GM12878 (cell line): ENCODE results near the gene STRN4. TPM values are rescaled to one million over a fixed set of nuclear protein-coding genes. Genes with fewer than 3 reads are reported as not detected.
"Not testable (repeated sequence)": the region's sequence is repeated elsewhere in the genome, so short reads cannot be mapped to it uniquely, and the experiment has no call there.

Experiments used
- ATAC-seq: fragments of 200-7000 bp; cut with Tn5 transposase; 3 replicates; pipeline ENCODE4 v1.9.1; 2020; ENCODE audit warnings: mild to moderate bottlenecking, moderate library complexity
- BruUV-seq: library from RNA; stranded (reverse); fragments of 400-500 nt; replicated peaks from 2 replicates; lab custom pipeline; 2021; lab: Mats Ljungman, UMichigan
- CTCF ChIA-PET: fragments of 300-600 bp; sonication (Branson Sonifier 250); formaldehyde crosslinking; extraction: SDS; loops from one replicate; lab custom pipeline; 2021; ENCODE audit warnings: inconsistent platforms; lab: Yijun Ruan, JAX
- POLR2A ChIA-PET: fragments of 350-600 bp; formaldehyde crosslinking; extraction: SDS; loops from one replicate; lab custom pipeline; 2021; ENCODE audit warnings: inconsistent platforms; lab: Charles Lee
- RAD21 ChIA-PET: fragments of 300-600 bp; sonication (Branson Sonifier 250); formaldehyde crosslinking; loops from one replicate; lab custom pipeline; 2023; ENCODE audit warnings: antibody characterized with exemption; ENCODE audit not compliant: unreplicated experiment; lab: Charles Lee
- SMC1A ChIA-PET: fragments of 300-600 bp; sonication (Branson Sonifier 250); formaldehyde crosslinking; loops from one replicate; lab custom pipeline; 2023; ENCODE audit not compliant: unreplicated experiment, uncharacterized antibody; lab: Charles Lee
- DNase-seq: peaks from one replicate; pipeline ENCODE4 v3.0.0-alpha.2; 2011; ENCODE audit warnings: low read depth, low spot score
- FAIRE-seq: peaks from 3 replicates; lab custom pipeline; 2011; peaks lifted over from hg19 to GRCh38; lab: Jason Lieb, UNC
- H2AFZ ChIP-seq: 2 replicates; pipeline ENCODE4 v1.6.0; 2011; ENCODE audit warnings: low read depth, low read length, control low read depth; ENCODE audit not compliant: control insufficient read depth
- H3K27ac ChIP-seq: 2 replicates; pipeline ENCODE4 v1.5.1; 2011; ENCODE audit warnings: control low read depth; ENCODE audit not compliant: control insufficient read depth, insufficient read depth
- H3K27me3 ChIP-seq, 2 experiments: replicated peaks in 1 of 2; 2 replicates each; pipeline versions ENCODE4 v1.6.0 to v1.6.1; 2011; ENCODE audit warnings: low read length in 1 of 2; ENCODE audit not compliant: control insufficient read depth in 2 of 2, insufficient read depth in 2 of 2
- H3K36me3 ChIP-seq, 2 experiments: 2 replicates each; pipeline ENCODE4 v1.5.1; 2011; ENCODE audit warnings: low read length in 1 of 2; ENCODE audit not compliant: control insufficient read depth in 2 of 2, insufficient read depth in 2 of 2
- H3K4me1 ChIP-seq: 2 replicates; pipeline ENCODE4 v1.6.1; 2011; ENCODE audit warnings: mild to moderate bottlenecking, low read length, moderate library complexity, mixed read lengths; ENCODE audit not compliant: control insufficient read depth, insufficient read depth
- H3K4me2 ChIP-seq: 2 replicates; pipeline ENCODE4 v1.6.0; 2011; ENCODE audit warnings: control low read depth; ENCODE audit not compliant: control insufficient read depth, insufficient read depth
- H3K4me3 ChIP-seq: fragments of 200-600 bp; sonication (generic); 2 replicates; pipeline ENCODE4 v1.5.1; 2016
- H3K79me2 ChIP-seq: 2 replicates; pipeline ENCODE4 v1.6.0; 2011; ENCODE audit warnings: low read length; ENCODE audit not compliant: control insufficient read depth, insufficient read depth
- H3K9ac ChIP-seq: 2 replicates; pipeline ENCODE4 v1.8.0; 2011; ENCODE audit warnings: low read length, control low read depth, mixed read lengths; ENCODE audit not compliant: control insufficient read depth, insufficient read depth
- H3K9me3 ChIP-seq: replicated peaks from 3 replicates; pipeline ENCODE4 v1.5.1; 2011; ENCODE audit warnings: mild to moderate bottlenecking, low read length; ENCODE audit not compliant: control insufficient read depth, insufficient read depth
- H4K20me1 ChIP-seq: 2 replicates; pipeline ENCODE4 v1.6.0; 2011; ENCODE audit not compliant: control insufficient read depth, insufficient read depth
- BMI1 ChIP-seq: fragments of 450-650 bp; IDR thresholded peaks from 2 replicates; pipeline ENCODE4 v1.6.1; 2016; ENCODE audit warnings: mild to moderate bottlenecking, moderate library complexity, borderline replicate concordance
- CREB1 ChIP-seq: IDR thresholded peaks from 2 replicates; pipeline ENCODE4 v1.6.1; 2012; ENCODE audit warnings: low read depth, mild to moderate bottlenecking, inconsistent platforms
- FOXM1 ChIP-seq: IDR thresholded peaks from 2 replicates; pipeline ENCODE4 v1.6.1; 2012; ENCODE audit warnings: low read depth, mild to moderate bottlenecking, inconsistent platforms, low read length, moderate library complexity
- KAT2A ChIP-seq: conservative IDR thresholded peaks from 2 replicates; pipeline ENCODE4 v1.6.1; 2011; ENCODE audit warnings: low read depth, low read length; ENCODE audit not compliant: control insufficient read depth
- KDM1A ChIP-seq: fragments of 200-600 bp; sonication (generic); IDR thresholded peaks from 2 replicates; pipeline ENCODE4 v1.6.1; 2016; ENCODE audit warnings: borderline replicate concordance
- MEF2B ChIP-seq: fragments of 450-650 bp; IDR thresholded peaks from 2 replicates; pipeline ENCODE4 v1.6.1; 2018; ENCODE audit warnings: mild to moderate bottlenecking, moderate library complexity; ENCODE audit not compliant: partially characterized antibody, poor library complexity, severe bottlenecking
- NFYB ChIP-seq: IDR thresholded peaks from 2 replicates; pipeline ENCODE4 v1.6.1; 2011; ENCODE audit warnings: low read depth, mild to moderate bottlenecking, low read length, improper control_type of control experiment, moderate library complexity; ENCODE audit not compliant: insufficient read depth
- NRF1 ChIP-seq: conservative IDR thresholded peaks from 2 replicates; pipeline ENCODE4 v1.6.1; 2011; ENCODE audit warnings: mild to moderate bottlenecking, low read depth, low read length, improper control_type of control experiment
- POU2F2 ChIP-seq: IDR thresholded peaks from 3 replicates; pipeline ENCODE4 v1.6.1; 2011; ENCODE audit warnings: low read depth, mild to moderate bottlenecking, low read length, borderline replicate concordance
- RAD51 ChIP-seq: fragments of 450-650 bp; IDR thresholded peaks from 2 replicates; pipeline ENCODE4 v1.6.1; 2016; ENCODE audit warnings: moderate library complexity, mild to moderate bottlenecking, inconsistent platforms
- RB1 ChIP-seq: fragments of 450-650 bp; formaldehyde crosslinking; IDR thresholded peaks from 2 replicates; pipeline ENCODE4 v1.6.1; 2017; ENCODE audit warnings: mild to moderate bottlenecking, borderline replicate concordance
- RELA ChIP-seq: fragments of 450-650 bp; IDR thresholded peaks from 2 replicates; pipeline ENCODE4 v1.8.0; 2014; ENCODE audit warnings: borderline replicate concordance; ENCODE audit not compliant: partially characterized antibody
- TCF12 ChIP-seq: IDR thresholded peaks from 2 replicates; pipeline ENCODE4 v1.6.1; 2011; ENCODE audit warnings: low read depth, mild to moderate bottlenecking, low read length
- WGBS: methylation state at CpG from one replicate; pipeline ENCODE4 v1.1.6; 2016; ENCODE audit warnings: low lambda C conversion rate; ENCODE audit not compliant: insufficient replicate concordance, insufficient coverage; ENCODE audit errors: missing lambda C conversion rate; 5-methylcytosine and 5-hydroxymethylcytosine counted together
- in situ Hi-C: fragments of 300-500 bp; cut with MboI; formaldehyde crosslinking; loops from 9 replicates; pipeline ENCODE4 v1.14.3; 2018; ENCODE audit warnings: mixed read lengths
- intact Hi-C: fragments of 100-400 bp; cut with micrococcal nuclease; formaldehyde crosslinking; loops from one replicate; pipeline ENCODE4 v1.14.2; 2022; ENCODE audit not compliant: unreplicated experiment
- polyA plus RNA-seq, 11 experiments: library from polyadenylated mRNA; depleted of rRNA in 4 of 11; unstranded in 6 of 11; stranded (reverse) in 5 of 11; fragments of >200 nt; fragmentation: Nextera tagmentation in 4 of 11; fragmentation: Illumina TruSeq in 1 of 11; extraction: Ambion mirVana in 4 of 11; extraction: Trizol in 1 of 11; gene quantifications; 1 replicate in 1 of 11; 2 replicates in 10 of 11; pipeline versions ENCODE4 v1.2.1 to v1.2.3, GENCODE V29; 2011 to 2016; ENCODE audit warnings: inconsistent platforms in 2 of 11, missing spikeins in 2 of 11, low read depth in 1 of 11
- total RNA-seq, 4 experiments: library from RNA; depleted of rRNA in 3 of 4; stranded (reverse); fragments of >200 nt in 3 of 4; fragmentation: Illumina TruSeq in 1 of 4; extraction: Trizol in 1 of 4; gene quantifications; 2 replicates each; pipeline versions ENCODE4 v1.2.1 to v1.2.3, GENCODE V29; 2013 to 2021

Gene STRN4
- total and polyA plus RNA-seq, 10 of the 15 experiments (the other 5 are each of a cell fraction or from before 2014, with no cell fraction given), result 0.42 to 62.8 (median 22.5) TPM

DNA sequence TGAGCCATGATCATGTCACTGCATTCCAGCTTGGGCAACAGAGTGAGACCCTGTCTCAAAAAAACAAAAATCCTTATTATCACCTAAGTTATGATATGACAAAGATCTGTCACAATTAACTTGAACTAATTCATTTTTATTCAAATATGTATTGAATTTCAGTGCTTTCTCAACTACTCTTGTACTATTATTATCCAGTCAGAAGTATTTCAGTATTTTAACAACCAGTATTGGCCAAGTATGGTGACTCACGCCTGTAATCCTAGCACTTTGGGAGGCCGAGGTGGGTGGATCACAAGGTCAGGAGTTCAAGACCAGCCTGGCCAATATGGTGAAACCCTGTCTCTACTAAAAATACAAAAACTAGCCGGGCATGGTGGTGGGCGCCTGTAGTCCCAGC lies 14.6 kb upstream of the STRN4 start:
- H3K27me3 ChIP-seq, H3K9ac ChIP-seq, H3K4me1 ChIP-seq, H3K9me3 ChIP-seq, POLR2A ChIA-PET, ATAC-seq, H3K4me2 ChIP-seq, RAD21 ChIA-PET, BruUV-seq, H3K79me2 ChIP-seq, intact Hi-C loops, in situ Hi-C loops, H4K20me1 ChIP-seq, H3K36me3 ChIP-seq, H3K4me3 ChIP-seq, FAIRE-seq, H2AFZ ChIP-seq, H3K27ac ChIP-seq, DNase-seq: not testable (repeated sequence)
- CTCF ChIA-PET, result interaction anchor here (6.5 kb wide), 1 partner anchor 81 kb away, joined by 133 read pairs; no protein-coding TSS in a partner anchor
- SMC1A ChIA-PET, result interaction anchor here (0.6 to 1.5 kb wide), 2 partner anchors 45 to 79 kb away, joined by 3 to 4 read pairs; no protein-coding TSS in a partner anchor
- WGBS, result 71% methylated on average over 4 of the region's 4 CpGs

DNA sequence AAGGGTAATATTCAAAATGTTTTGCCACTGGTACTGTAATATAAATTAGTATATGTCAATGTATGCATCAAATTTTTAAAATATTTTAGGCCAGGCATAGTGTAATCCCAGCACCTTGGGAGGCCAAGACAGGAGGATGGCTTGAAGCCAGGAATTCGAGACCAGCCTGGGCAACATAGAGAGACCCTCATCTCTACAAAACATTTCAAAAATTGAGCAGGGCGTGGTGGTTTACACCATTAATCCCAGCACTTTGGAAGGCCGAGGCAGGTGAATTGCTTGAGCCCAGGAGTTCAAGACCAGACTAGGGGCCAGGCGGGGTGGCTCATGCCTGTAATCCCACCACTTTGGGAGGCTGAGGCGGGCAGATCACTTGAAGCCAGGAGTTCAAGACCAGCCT lies 14.1 kb upstream of the STRN4 start:
- no peak overlapping the region for H3K4me3 ChIP-seq
- no peaks in the 10 kb centered on the region for H3K79me2 ChIP-seq
- no peak overlapping the region for H3K9ac ChIP-seq
- FAIRE-seq (no peak), ATAC-seq (no peak), DNase-seq (no peak)
- no peak overlapping the region for H3K4me2 ChIP-seq
- in situ Hi-C loops (no loop called here), intact Hi-C loops (no loop called here)
- BruUV-seq, result no TSS peak
- no peaks in the 10 kb centered on the region for H4K20me1 ChIP-seq
- CTCF ChIA-PET, result interaction anchor here (6.5 kb wide), 1 partner anchor 82 kb away, joined by 133 read pairs; no protein-coding TSS in a partner anchor
- H3K9me3 ChIP-seq, result no peaks in the 10 kb centered on the region
- RAD21 ChIA-PET, result no interaction called here
- H3K27me3 ChIP-seq, result no peaks in the 10 kb centered on the region
- H3K36me3 ChIP-seq, result no peaks in the 10 kb centered on the region; a peak in 1 of 4 replicates
- TF ChIP-seq FOXM1, result no peak
- TF ChIP-seq RAD51, result no peak
- no peak for TF ChIP-seq RELA
- no peak for TF ChIP-seq KDM1A
- no peak for TF ChIP-seq MEF2B
- TF ChIP-seq NRF1, result no peak
- TF ChIP-seq BMI1, result no peak
- no peak for TF ChIP-seq POU2F2
- no peak for TF ChIP-seq RB1
- TF ChIP-seq TCF12, result no peak
- TF ChIP-seq NFYB, result no peak
- no peak for TF ChIP-seq CREB1
- TF ChIP-seq KAT2A, result no peak
- TF ChIP-seq, all 136 proteins: peak for 0
- ChIA-PET POLR2A (no interaction called here), SMC1A (interaction anchor here (0.6 kb wide), 1 partner anchor 44 kb away, joined by 3 read pairs; no protein-coding TSS in a partner anchor)
- H3K27ac ChIP-seq, result no peak overlapping the region
- 23% methylated on average over 5 of the region's 5 CpGs for WGBS
- H3K4me1 ChIP-seq, result no peaks in the 10 kb centered on the region
- no peak overlapping the region for H2AFZ ChIP-seq
